GM12864 (cell line): ENCODE results near the gene CD33.
A peak's percentile ranks its signal among the peaks of the same experiment; 100 is the strongest.

Source experiments
- DNase-seq: peaks from one replicate; pipeline ENCODE4 v3.0.0-alpha.2; 2011; ENCODE audit warnings: low read depth
- H3K4me3 ChIP-seq: 2 replicates; pipeline ENCODE4 v1.5.1; 2011; ENCODE audit warnings: mild to moderate bottlenecking, low read depth, low read length, control low read depth
- TF ChIP-seq, protein P1 (sequence below): IDR thresholded peaks from 2 replicates; pipeline ENCODE4 v1.5.1; 2011; ENCODE audit warnings: low read depth, mild to moderate bottlenecking, moderate library complexity, low read length, control low read depth, inconsistent platforms; ENCODE audit errors: missing control alignments

CD33 gene

DNA sequence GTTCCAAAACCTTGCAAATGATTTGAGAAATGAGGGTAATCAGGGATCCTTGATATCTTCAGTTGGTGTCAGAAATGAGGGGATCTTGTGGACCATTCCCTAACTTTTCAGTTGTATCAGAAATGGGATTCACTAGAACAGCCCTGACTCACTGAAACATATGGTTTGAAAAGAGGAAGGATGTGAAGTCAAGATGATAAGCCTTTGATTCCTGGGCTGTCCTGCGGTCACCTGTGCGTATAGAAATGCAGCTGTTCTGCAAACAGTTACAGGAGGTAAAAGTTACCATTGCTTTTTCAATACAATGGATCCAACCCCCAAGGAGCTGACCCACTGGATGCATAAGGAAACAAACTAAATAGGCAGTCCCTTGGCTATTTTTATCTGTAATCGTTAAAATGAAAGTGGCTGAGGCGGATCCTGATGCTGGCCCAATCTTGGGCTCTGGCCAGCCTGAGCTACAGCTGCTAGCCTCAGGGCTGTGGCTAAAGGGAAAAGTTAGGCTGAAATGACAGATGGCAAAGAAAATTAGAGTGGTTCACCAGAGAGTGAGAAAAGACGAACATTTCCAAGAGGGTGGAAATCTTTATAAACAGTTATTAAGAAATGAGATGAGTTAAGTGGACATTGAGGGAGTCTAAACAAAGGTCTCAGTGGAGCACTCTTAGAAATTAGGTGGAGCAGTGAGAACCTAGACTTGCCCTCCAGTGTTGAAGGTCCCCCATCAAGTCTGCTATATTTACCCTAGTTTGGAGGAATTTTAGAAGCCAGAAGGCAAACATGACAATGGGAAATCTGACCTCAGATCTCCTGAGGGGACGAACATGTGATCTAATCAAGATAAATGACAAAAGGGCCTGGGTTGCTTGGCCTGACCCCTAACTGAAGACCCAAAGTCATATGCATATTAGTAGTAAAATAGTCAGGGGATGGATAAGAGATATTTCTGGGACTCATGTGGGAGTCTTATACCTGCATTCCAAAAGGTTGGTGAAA, 33.6 kb downstream of the CD33 start:
- DNase-seq = no peak
- H3K4me3 ChIP-seq = no peak overlapping the region

GRCh38 chr19:51259348-51260245, 34.7 kb downstream of the CD33 start:
- DNase-seq = no peak
- TF ChIP-seq, protein P1, sequence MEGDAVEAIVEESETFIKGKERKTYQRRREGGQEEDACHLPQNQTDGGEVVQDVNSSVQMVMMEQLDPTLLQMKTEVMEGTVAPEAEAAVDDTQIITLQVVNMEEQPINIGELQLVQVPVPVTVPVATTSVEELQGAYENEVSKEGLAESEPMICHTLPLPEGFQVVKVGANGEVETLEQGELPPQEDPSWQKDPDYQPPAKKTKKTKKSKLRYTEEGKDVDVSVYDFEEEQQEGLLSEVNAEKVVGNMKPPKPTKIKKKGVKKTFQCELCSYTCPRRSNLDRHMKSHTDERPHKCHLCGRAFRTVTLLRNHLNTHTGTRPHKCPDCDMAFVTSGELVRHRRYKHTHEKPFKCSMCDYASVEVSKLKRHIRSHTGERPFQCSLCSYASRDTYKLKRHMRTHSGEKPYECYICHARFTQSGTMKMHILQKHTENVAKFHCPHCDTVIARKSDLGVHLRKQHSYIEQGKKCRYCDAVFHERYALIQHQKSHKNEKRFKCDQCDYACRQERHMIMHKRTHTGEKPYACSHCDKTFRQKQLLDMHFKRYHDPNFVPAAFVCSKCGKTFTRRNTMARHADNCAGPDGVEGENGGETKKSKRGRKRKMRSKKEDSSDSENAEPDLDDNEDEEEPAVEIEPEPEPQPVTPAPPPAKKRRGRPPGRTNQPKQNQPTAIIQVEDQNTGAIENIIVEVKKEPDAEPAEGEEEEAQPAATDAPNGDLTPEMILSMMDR = peak; percentile 84
- no peak overlapping the region for H3K4me3 ChIP-seq

More for the DNA sequence above, 33.6 kb downstream of the CD33 start:
- TF ChIP-seq, protein P1 = no peak

- TF ChIP-seq, protein P1 = no peak
- no peak overlapping the region for H3K4me3 ChIP-seq
- no peak for DNase-seq
Measured at GRCh38 chr19:51263808-51264207, 38.9 kb downstream of the CD33 start.

- TF ChIP-seq, protein P1 = no peak
- no peak overlapping the region for H3K4me3 ChIP-seq
- DNase-seq = no peak
Measured at GRCh38 chr19:51271067-51271466, 46.2 kb downstream of the CD33 start.

DNA sequence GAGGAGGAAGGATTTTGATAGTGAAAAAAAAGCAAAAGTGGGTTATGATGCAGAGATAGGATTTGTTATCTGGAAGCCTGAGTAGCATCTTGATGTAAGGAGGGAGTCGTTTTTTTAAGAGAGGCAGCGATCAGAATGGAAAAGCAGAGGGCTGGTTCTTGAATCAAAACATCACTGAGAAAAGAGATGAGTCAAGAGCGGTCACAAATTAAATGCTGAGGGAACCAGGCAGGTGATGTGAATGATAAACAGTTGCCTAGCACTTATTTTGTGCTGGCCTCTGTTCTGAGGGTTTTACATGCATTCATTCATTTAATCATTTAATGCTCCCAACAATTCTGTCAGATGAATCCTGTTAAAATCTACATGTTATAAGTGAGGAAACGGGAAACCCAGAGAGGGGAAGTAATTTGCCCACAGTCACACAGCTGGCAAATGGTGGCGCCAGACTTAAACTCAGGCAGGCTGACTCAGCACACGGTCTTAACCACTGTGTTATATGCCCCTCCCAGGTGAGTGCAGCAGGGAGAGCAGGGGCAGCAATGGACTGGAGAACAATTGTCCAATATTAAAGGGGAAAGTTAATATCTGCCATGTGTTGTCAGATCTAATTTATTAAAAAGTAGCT, 47.4 kb downstream of the CD33 start:
- H3K4me3 ChIP-seq = no peak overlapping the region
- TF ChIP-seq, protein P1 = no peak
- no peak for DNase-seq

DNA sequence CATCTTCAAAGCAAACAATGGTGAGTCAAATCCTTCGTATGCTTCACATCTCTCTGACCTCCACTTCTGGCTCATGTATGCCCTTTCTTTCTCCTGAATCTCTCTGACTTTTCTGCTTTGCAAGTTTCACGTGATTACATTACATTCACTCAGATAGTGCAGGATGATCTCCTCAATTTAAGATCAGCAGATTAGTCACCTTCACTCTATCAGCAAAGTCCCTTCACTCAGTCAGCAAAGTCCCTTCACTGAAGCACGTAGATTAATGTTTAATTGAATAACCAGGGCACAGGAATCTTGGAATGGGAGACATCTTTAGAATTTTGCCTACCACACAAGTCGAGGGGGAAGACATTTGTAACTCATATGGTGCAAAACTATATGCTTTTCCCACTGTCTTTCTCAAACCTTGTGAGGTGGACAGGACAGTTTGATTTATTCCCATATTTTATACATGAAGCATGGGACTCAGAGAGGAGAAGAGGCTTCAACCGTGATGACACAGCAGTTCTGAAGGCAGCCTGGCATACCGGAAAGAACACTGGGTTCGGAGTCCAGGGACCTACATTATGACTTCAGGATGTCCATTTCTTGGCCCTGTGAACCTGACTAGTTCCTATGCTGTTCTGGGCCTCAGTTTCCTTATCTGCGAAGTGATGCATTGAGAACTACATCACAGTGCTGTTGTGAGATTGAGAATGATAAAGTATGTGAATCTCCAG, 49.3 kb downstream of the CD33 start:
- TF ChIP-seq, protein P1 = no peak
- H3K4me3 ChIP-seq = no peak overlapping the region
- DNase-seq = no peak
